ENCODE measurements around the gene KCNN1. TPM values are rescaled to one million over a fixed set of nuclear protein-coding genes. Genes with fewer than 3 reads are reported as not detected.

The KCNN1 gene
- total RNA-seq, 4 donors from 2014 or later: not detected

GRCh38 chr19:18016209-18016910 is 49.5 kb downstream of the KCNN1 start:
- no peaks in the 10 kb centered on the region for H3K9me3 ChIP-seq
- ATAC-seq: no peak
- intact Hi-C loops (cut with DNase I; ENCODE audit: low total_unique reads) (loop anchor here (5.0 kb wide), 1 partner anchor 1344 kb away; no protein-coding TSS in a partner anchor), in situ Hi-C loops (cut with MboI; ENCODE audit: low sequenced_read_pairs in 4 of 4) (no loop called here)
- H3K27me3 ChIP-seq: no peaks in the 10 kb centered on the region
- peak; percentile 52 to 72 for DNase-seq
- H3K4me3 ChIP-seq: no peak overlapping the region
- H3K4me1 ChIP-seq: peaks cover 79 to 81% of the 10 kb centered on the region in 2 donors
- H3K27ac ChIP-seq: peak overlapping the region; percentile 89 to 100 (median 95)
- TF ChIP-seq, protein P1, sequence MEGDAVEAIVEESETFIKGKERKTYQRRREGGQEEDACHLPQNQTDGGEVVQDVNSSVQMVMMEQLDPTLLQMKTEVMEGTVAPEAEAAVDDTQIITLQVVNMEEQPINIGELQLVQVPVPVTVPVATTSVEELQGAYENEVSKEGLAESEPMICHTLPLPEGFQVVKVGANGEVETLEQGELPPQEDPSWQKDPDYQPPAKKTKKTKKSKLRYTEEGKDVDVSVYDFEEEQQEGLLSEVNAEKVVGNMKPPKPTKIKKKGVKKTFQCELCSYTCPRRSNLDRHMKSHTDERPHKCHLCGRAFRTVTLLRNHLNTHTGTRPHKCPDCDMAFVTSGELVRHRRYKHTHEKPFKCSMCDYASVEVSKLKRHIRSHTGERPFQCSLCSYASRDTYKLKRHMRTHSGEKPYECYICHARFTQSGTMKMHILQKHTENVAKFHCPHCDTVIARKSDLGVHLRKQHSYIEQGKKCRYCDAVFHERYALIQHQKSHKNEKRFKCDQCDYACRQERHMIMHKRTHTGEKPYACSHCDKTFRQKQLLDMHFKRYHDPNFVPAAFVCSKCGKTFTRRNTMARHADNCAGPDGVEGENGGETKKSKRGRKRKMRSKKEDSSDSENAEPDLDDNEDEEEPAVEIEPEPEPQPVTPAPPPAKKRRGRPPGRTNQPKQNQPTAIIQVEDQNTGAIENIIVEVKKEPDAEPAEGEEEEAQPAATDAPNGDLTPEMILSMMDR (IDR thresholded peaks at IDR 0.05 in 4 of 5, conservative IDR thresholded peaks at IDR 0.05 in 1 of 5): no peak
- TF ChIP-seq POLR2A (IDR thresholded peaks at IDR 0.05): no peak
- peaks cover 0 to 44% of the 10 kb centered on the region in 2 donors for H3K36me3 ChIP-seq

DNA sequence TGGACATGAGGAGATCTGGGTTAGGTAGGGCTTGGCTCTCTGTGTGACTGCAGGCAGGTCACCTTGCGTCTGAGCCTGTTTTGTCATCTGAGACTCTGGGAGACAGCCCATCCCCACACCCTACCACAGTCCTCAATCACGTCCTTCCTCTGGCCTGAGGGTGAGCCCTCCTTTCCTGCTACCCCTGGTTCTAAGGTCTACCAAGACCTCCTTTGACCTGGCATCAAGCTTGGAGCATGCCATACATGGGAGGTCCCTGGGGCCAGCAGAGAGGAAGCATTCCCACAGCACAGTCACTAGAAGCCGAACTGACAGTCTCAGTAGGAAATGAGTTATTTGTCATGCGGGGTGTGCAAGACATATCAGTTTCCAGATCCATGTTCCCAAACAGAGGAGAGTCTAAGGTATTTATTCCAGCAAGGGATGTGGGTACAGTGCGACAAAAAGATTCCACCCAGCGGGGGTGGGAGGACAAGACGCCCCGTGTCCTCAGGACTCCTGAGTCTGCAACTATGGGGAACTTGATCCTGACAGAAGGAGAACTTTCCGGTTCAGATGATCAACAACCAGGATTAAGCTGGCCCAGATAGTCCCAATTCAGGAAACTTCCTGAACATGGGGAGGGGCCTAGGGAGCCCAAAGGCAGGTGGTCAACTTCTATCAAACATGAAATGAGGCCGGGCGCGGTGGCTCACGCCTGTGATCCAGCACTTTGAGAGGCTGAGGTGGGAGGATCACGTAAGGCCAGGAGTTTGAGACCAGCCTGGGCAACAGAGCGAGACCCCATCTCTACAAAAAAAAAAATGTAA is 50.6 kb downstream of the KCNN1 start:
- in situ Hi-C loops (cut with MboI; ENCODE audit: low sequenced_read_pairs in 4 of 4) (no loop called here), intact Hi-C loops (cut with DNase I; ENCODE audit: low total_unique reads) (loop anchor here (1.0 to 5.0 kb wide), 2 partner anchors 13 to 1345 kb away; no protein-coding TSS in a partner anchor)
- no peaks in the 10 kb centered on the region for H3K27me3 ChIP-seq
- peak; percentile 89 to 95 for DNase-seq
- peaks cover 83 to 87% of the 10 kb centered on the region in 2 donors for H3K4me1 ChIP-seq
- no peak overlapping the region for H3K4me3 ChIP-seq
- H3K9me3 ChIP-seq: no peaks in the 10 kb centered on the region
- H3K27ac ChIP-seq: peak overlapping the region; percentile 89 to 100 (median 95)
- ATAC-seq: peak; percentile 33 to 35
- TF ChIP-seq, protein P1 (IDR thresholded peaks at IDR 0.05 in 4 of 5, conservative IDR thresholded peaks at IDR 0.05 in 1 of 5): peak in 1 of 5 experiments; percentile 39
- TF ChIP-seq POLR2A (IDR thresholded peaks at IDR 0.05): peak; percentile 54 to 72
- H3K36me3 ChIP-seq: peaks cover 0 to 33% of the 10 kb centered on the region in 2 donors

- H3K4me1 ChIP-seq: peaks cover 76 to 80% of the 10 kb centered on the region in 2 donors
- in situ Hi-C loops (cut with MboI; ENCODE audit: low sequenced_read_pairs in 4 of 4) (no loop called here), intact Hi-C loops (cut with DNase I; ENCODE audit: low total_unique reads) (loop anchor here (5.0 to 10.0 kb wide), 3 partner anchors 262 to 1553 kb away; partner anchors contain the start of genes JUND and SLC25A42)
- peak; percentile 95 to 99 for DNase-seq
- H3K9me3 ChIP-seq: no peaks in the 10 kb centered on the region
- peak overlapping the region; percentile 89 to 100 (median 95) for H3K27ac ChIP-seq
- peak overlapping the region in 1 of 4 donors; percentile 3 for H3K4me3 ChIP-seq
- ATAC-seq: peak; percentile 19 to 25
- TF ChIP-seq POLR2A (IDR thresholded peaks at IDR 0.05): peak; percentile 66 to 87
- TF ChIP-seq, protein P1 (IDR thresholded peaks at IDR 0.05 in 4 of 5, conservative IDR thresholded peaks at IDR 0.05 in 1 of 5): peak in 2 of 5 experiments; percentile 32 to 40
- no peaks in the 10 kb centered on the region for H3K27me3 ChIP-seq
- peaks cover 0 to 3% of the 10 kb centered on the region in 2 donors for H3K36me3 ChIP-seq
These were observed 53.5 kb downstream of the KCNN1 start for GRCh38 chr19:18020212-18021085.

- Histone ChIP-seq H3K27me3 (no peaks in the 10 kb centered on the region), H3K4me3 (peak overlapping the region in 3 of 4 donors; percentile 18 to 54 (median 30)), H3K9me3 (no peaks in the 10 kb centered on the region), H3K27ac (peak overlapping the region; percentile 89 to 100 (median 95)), H3K36me3 (no peaks in the 10 kb centered on the region), H3K4me1 (peaks cover 68 to 75% of the 10 kb centered on the region in 2 donors)
- in situ Hi-C loops (cut with MboI; ENCODE audit: low sequenced_read_pairs in 4 of 4) (no loop called here), intact Hi-C loops (cut with DNase I; ENCODE audit: low total_unique reads) (loop anchor here (5.0 to 10.0 kb wide), 3 partner anchors 261 to 1554 kb away; partner anchors contain the start of genes JUND and SLC25A42)
- TF ChIP-seq, protein P1 (IDR thresholded peaks at IDR 0.05 in 4 of 5, conservative IDR thresholded peaks at IDR 0.05 in 1 of 5): peak in 1 of 5 experiments; percentile 34
- peak in 1 of 2 donors; percentile 60 for TF ChIP-seq POLR2A (IDR thresholded peaks at IDR 0.05)
- DNase-seq (peak; percentile 92), ATAC-seq (peak; percentile 10 to 13)
These were observed 54.3 kb downstream of the KCNN1 start for GRCh38 chr19:18021121-18021755.
